Measurements from ENCODE around the gene FRY.

Gene FRY

GRCh38 chr13:32098272-32098671 is 66.7 kb downstream of the FRY start:
- no peak for DNase-seq
- no peak for TF ChIP-seq GATA1 (IDR thresholded peaks at IDR 0.05; ENCODE audit: low read depth, low read length)
- TF ChIP-seq POLR2A (IDR thresholded peaks at IDR 0.05; ENCODE audit: low read length), result no peak

- no peak for DNase-seq
- TF ChIP-seq POLR2A (IDR thresholded peaks at IDR 0.05; ENCODE audit: low read length), result no peak
- TF ChIP-seq GATA1 (IDR thresholded peaks at IDR 0.05; ENCODE audit: low read depth, low read length), result no peak
Measured at GRCh38 chr13:32105653-32106313, 74.2 kb downstream of the FRY start.

- DNase-seq, result peak in 1 of 2 experiments; percentile 5
- TF ChIP-seq GATA1 (IDR thresholded peaks at IDR 0.05; ENCODE audit: low read depth, low read length) (no peak), POLR2A (IDR thresholded peaks at IDR 0.05; ENCODE audit: low read length) (no peak)
Measured at GRCh38 chr13:32107474-32107873, 75.9 kb downstream of the FRY start.

- no peak for DNase-seq
- no peak for TF ChIP-seq GATA1 (IDR thresholded peaks at IDR 0.05; ENCODE audit: low read depth, low read length)
- TF ChIP-seq POLR2A (IDR thresholded peaks at IDR 0.05; ENCODE audit: low read length), result no peak
Measured at GRCh38 chr13:32107973-32108372, 76.4 kb downstream of the FRY start.

- TF ChIP-seq POLR2A (IDR thresholded peaks at IDR 0.05; ENCODE audit: low read length), result no peak
- no peak for TF ChIP-seq GATA1 (IDR thresholded peaks at IDR 0.05; ENCODE audit: low read depth, low read length)
- no peak for DNase-seq
Measured at GRCh38 chr13:32113532-32113931, 82.0 kb downstream of the FRY start.

GRCh38 chr13:32114284-32114950 is 82.8 kb downstream of the FRY start:
- TF ChIP-seq GATA1 (IDR thresholded peaks at IDR 0.05; ENCODE audit: low read depth, low read length) (no peak), POLR2A (IDR thresholded peaks at IDR 0.05; ENCODE audit: low read length) (no peak)
- no peak for DNase-seq

DNA sequence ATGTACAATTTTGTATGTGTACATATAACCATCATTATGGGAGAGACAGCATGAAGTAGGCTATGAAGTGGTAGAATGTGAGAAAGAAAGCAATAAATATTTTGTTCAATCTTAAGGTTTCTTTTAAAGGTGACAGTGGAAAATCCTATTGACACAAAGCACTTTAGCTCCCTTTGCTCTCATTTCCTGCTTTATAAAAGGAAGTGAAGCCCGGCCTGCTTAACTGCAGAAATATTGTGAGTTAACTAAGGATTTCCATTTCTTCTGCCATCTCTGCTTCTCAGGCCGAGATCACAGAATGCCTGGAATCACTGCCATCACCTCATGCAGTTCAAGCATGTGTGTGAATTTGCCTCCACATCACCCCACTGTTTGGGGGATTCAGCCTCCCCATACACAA is 83.5 kb downstream of the FRY start:
- no peak for DNase-seq
- TF ChIP-seq POLR2A (IDR thresholded peaks at IDR 0.05; ENCODE audit: low read length) (no peak), GATA1 (IDR thresholded peaks at IDR 0.05; ENCODE audit: low read depth, low read length) (no peak)

DNA sequence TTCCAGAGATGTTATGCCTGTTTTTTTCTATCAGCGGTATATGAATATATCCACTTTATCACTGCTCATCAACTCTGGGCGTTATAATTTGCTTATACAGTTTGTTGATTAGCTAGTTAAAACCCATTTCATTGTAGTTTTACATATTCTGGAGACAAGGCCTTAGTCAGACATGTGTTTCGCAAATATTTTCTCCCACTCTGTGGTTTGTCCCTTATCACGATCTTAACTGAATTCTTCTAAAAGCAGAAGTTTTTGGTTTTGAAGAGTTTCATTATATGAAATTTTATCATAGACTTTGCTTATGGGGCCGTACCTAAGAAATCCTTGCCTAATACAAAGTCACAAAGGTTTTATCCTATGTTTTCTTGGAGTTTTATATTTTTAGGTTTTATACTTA is 84.6 kb downstream of the FRY start:
- peak in 1 of 2 experiments; percentile 5 for DNase-seq
- TF ChIP-seq GATA1 (IDR thresholded peaks at IDR 0.05; ENCODE audit: low read depth, low read length) (no peak), POLR2A (IDR thresholded peaks at IDR 0.05; ENCODE audit: low read length) (no peak)

DNA sequence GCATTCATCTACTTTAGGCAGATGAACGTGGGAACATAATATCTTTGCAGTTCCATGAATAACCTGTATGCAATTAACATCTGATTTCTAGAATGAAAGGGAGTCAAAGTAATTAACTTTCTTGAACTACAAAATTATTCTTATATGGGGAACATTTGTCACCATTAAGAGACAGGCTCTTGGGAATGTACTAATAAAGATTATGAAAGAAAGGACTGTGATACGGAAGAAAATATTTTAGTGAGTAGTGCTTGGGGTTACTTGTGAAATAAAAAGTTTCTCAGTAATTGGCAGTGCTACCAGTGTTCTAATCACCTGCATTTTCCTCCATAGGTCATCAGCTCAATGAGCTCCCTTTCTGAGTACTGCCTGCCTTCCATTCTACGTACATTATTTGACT is 85.4 kb downstream of the FRY start:
- DNase-seq, result no peak
- no peak for TF ChIP-seq POLR2A (IDR thresholded peaks at IDR 0.05; ENCODE audit: low read length)
- no peak for TF ChIP-seq GATA1 (IDR thresholded peaks at IDR 0.05; ENCODE audit: low read depth, low read length)

GRCh38 chr13:32117701-32118100 is 86.1 kb downstream of the FRY start:
- DNase-seq, result no peak
- TF ChIP-seq GATA1 (IDR thresholded peaks at IDR 0.05; ENCODE audit: low read depth, low read length), result no peak
- no peak for TF ChIP-seq POLR2A (IDR thresholded peaks at IDR 0.05; ENCODE audit: low read length)

DNA sequence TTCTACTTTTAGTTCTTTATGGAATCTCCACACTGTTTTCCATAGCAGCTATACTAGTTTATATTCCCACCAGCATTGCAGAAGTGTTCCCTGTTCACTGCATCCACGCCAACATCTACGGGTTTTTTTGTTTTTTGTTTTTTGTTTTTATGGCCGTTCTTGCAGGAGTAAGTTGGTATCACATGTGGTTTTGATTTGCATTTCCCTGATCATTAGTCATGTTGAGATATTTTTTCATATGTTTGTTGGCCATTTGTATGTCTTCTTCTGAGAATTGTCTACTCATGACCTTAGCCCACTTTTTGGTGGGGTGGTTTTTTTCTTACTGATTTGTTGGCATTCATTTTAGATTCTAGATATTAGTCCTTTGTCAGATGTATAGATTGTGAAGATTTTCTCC is 89.7 kb downstream of the FRY start:
- no peak for TF ChIP-seq POLR2A (IDR thresholded peaks at IDR 0.05; ENCODE audit: low read length)
- no peak for TF ChIP-seq GATA1 (IDR thresholded peaks at IDR 0.05; ENCODE audit: low read depth, low read length)
- DNase-seq, result no peak

- TF ChIP-seq GATA1 (IDR thresholded peaks at IDR 0.05; ENCODE audit: low read depth, low read length), result no peak
- TF ChIP-seq POLR2A (IDR thresholded peaks at IDR 0.05; ENCODE audit: low read length), result no peak
- DNase-seq, result no peak
Measured at GRCh38 chr13:32124743-32125142, 93.2 kb downstream of the FRY start.

GRCh38 chr13:32125221-32125689 is 93.7 kb downstream of the FRY start:
- no peak for DNase-seq
- TF ChIP-seq GATA1 (IDR thresholded peaks at IDR 0.05; ENCODE audit: low read depth, low read length), result no peak

GRCh38 chr13:32125751-32126150 is 94.2 kb downstream of the FRY start:
- no peak for DNase-seq
- TF ChIP-seq GATA1 (IDR thresholded peaks at IDR 0.05; ENCODE audit: low read depth, low read length) (no peak), POLR2A (IDR thresholded peaks at IDR 0.05; ENCODE audit: low read length) (no peak)

DNA sequence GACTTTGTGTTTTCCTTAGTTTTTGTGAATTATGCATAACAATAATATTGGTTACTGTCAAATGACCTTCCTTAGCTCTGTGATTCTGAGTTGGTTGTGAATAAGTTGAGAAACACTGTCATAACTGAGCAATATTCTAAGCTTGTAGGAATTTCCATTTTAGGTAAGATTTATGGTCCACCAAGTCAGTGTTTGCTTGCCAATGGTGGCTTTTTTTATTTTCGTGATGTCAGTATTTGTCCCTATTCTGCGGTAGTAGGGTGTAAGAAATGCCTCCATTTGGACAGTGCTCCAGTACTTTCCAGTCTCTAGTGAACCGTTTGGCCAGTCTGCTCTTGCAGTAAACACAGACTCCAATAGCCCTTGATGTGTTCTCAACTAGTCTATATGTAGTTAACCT is 94.7 kb downstream of the FRY start:
- no peak for TF ChIP-seq POLR2A (IDR thresholded peaks at IDR 0.05; ENCODE audit: low read length)
- no peak for TF ChIP-seq GATA1 (IDR thresholded peaks at IDR 0.05; ENCODE audit: low read depth, low read length)
- no peak for DNase-seq

Measured in erythroblast (primary cell).